CD14-positive monocyte (primary cell): ENCODE data around the gene OR8A1. TPM values are rescaled to one million over a fixed set of nuclear protein-coding genes. Genes with fewer than 3 reads are reported as not detected.

ENCODE experiments used
- DNase-seq, 3 donors: peaks; one replicate each; pipeline ENCODE4 v3.0.0-alpha.2; 2011 to 2022
- H2AFZ ChIP-seq: 2 replicates; pipeline ENCODE4 v1.6.0; 2012; ENCODE audit warnings: mild to moderate bottlenecking, low read depth, low read length, inconsistent platforms; ENCODE audit not compliant: insufficient read depth, poor library complexity, severe bottlenecking
- H3K27ac ChIP-seq, 2 donors: 1 replicate in 1 of 2; 2 replicates in 1 of 2; pipeline ENCODE4 v1.5.1; 2012 to 2013; ENCODE audit warnings: low read length in 2 of 2, control low read depth in 1 of 2, inconsistent platforms in 1 of 2, low read depth in 1 of 2, mild to moderate bottlenecking in 1 of 2
- H3K27me3 ChIP-seq, 2 donors: one replicate each; pipeline versions ENCODE4 v1.6.0 to v1.6.1; 2011 to 2013; ENCODE audit warnings: low read length in 2 of 2; ENCODE audit not compliant: control insufficient read depth in 2 of 2, insufficient read depth in 2 of 2
- H3K36me3 ChIP-seq, 2 donors: replicated peaks in 1 of 2; 1 replicate in 1 of 2; 2 replicates in 1 of 2; pipeline versions ENCODE4 v1.5.1 to v1.6.1; 2012 to 2013; ENCODE audit warnings: low read length in 2 of 2, control low read depth in 1 of 2, inconsistent platforms in 1 of 2, mild to moderate bottlenecking in 1 of 2; ENCODE audit not compliant: insufficient read depth in 2 of 2, control insufficient read depth in 1 of 2
- H3K4me1 ChIP-seq, 2 donors: 1 replicate in 1 of 2; 2 replicates in 1 of 2; pipeline versions ENCODE4 v1.5.1 to v1.6.1; 2012 to 2013; ENCODE audit warnings: low read length in 2 of 2, control low read depth in 1 of 2, inconsistent platforms in 1 of 2, mild to moderate bottlenecking in 1 of 2, moderate library complexity in 1 of 2; ENCODE audit not compliant: insufficient read depth in 2 of 2, control insufficient read depth in 1 of 2
- H3K4me2 ChIP-seq: replicated peaks from 2 replicates; pipeline ENCODE3; 2012; ENCODE audit warnings: low read length, moderate library complexity, mild to moderate bottlenecking; ENCODE audit not compliant: poor library complexity, severe bottlenecking; ENCODE audit errors: extremely low read depth
- H3K4me3 ChIP-seq, 3 experiments: fragments of 200-600 bp in 1 of 3; sonication (generic) in 1 of 3; replicated peaks in 1 of 3; 1 replicate in 2 of 3; 2 replicates in 1 of 3; pipeline ENCODE4 v1.5.1; 2011 to 2013; ENCODE audit warnings: low read length in 3 of 3, mild to moderate bottlenecking in 3 of 3, control low read depth in 2 of 3, low read depth in 2 of 3, inconsistent platforms in 1 of 3, moderate library complexity in 1 of 3
- H3K79me2 ChIP-seq: 2 replicates; pipeline ENCODE4 v1.6.0; 2012; ENCODE audit warnings: mild to moderate bottlenecking, control low read depth, inconsistent platforms, low read length, moderate library complexity; ENCODE audit not compliant: insufficient read depth
- H3K9ac ChIP-seq: 2 replicates; pipeline ENCODE4 v1.6.0; 2017; ENCODE audit warnings: low read length, mild to moderate bottlenecking; ENCODE audit not compliant: insufficient read depth, poor library complexity, severe bottlenecking
- H3K9me3 ChIP-seq, 2 donors: replicated peaks in 1 of 2; 1 replicate in 1 of 2; 2 replicates in 1 of 2; pipeline versions ENCODE4 v1.5.1 to v1.6.1; 2012 to 2013; ENCODE audit warnings: low read length in 2 of 2, control low read depth in 1 of 2; ENCODE audit not compliant: control insufficient read depth in 1 of 2, insufficient read depth in 1 of 2
- H4K20me1 ChIP-seq: 2 replicates; pipeline ENCODE4 v1.6.0; 2012; ENCODE audit warnings: mild to moderate bottlenecking, low read length, control low read depth, moderate library complexity; ENCODE audit not compliant: insufficient read depth
- H3K27ac Mint-ChIP-seq, 7 donors: one replicate each; pipeline ENCODE4 v1.8.0; 2020; ENCODE audit warnings: mild to moderate bottlenecking in 7 of 7, mixed read lengths in 7 of 7, moderate library complexity in 6 of 7, inconsistent platforms in 2 of 7
- H3K27me3 Mint-ChIP-seq, 3 donors: one replicate each; pipeline ENCODE4 v1.8.0; 2021 to 2022; ENCODE audit warnings: low read depth in 3 of 3, mild to moderate bottlenecking in 3 of 3, mixed read lengths in 3 of 3, moderate library complexity in 3 of 3, inconsistent platforms in 1 of 3
- H3K36me3 Mint-ChIP-seq, 2 donors: one replicate each; pipeline ENCODE4 v1.8.0; 2020; ENCODE audit warnings: mixed read lengths in 2 of 2, inconsistent platforms in 1 of 2, mild to moderate bottlenecking in 1 of 2
- H3K4me1 Mint-ChIP-seq: one replicate; pipeline ENCODE4 v1.8.0; 2020; ENCODE audit warnings: mild to moderate bottlenecking, mixed read lengths
- H3K4me3 Mint-ChIP-seq, 2 donors: one replicate each; pipeline ENCODE4 v1.8.0; 2020; ENCODE audit warnings: mild to moderate bottlenecking in 2 of 2, mixed read lengths in 2 of 2, moderate library complexity in 1 of 2
- H3K9me3 Mint-ChIP-seq, 7 donors: one replicate each; pipeline ENCODE4 v1.8.0; 2020 to 2022; ENCODE audit warnings: mixed read lengths in 7 of 7, mild to moderate bottlenecking in 6 of 7, moderate library complexity in 6 of 7, inconsistent platforms in 2 of 7
- CTCF ChIP-seq: fragments of 200-600 bp; IDR thresholded peaks from one replicate; pipeline ENCODE4 v1.8.0; 2022; ENCODE audit warnings: antibody characterized with exemption, mild to moderate bottlenecking
- WGBS: methylation state at CpG from one replicate; pipeline ENCODE4 v1.1.5; 2013; ENCODE audit warnings: missing lambda C conversion rate; ENCODE audit not compliant: insufficient coverage; 5-methylcytosine and 5-hydroxymethylcytosine counted together
- intact Hi-C, 2 donors: fragments of 100-400 bp; cut with micrococcal nuclease; formaldehyde crosslinking; loops; one replicate each; pipeline versions ENCODE4 v1.15.0 to v1.15.1; 2023
- polyA plus RNA-seq, 3 donors: library from polyadenylated mRNA; depleted of rRNA in 1 of 3; unstranded in 2 of 3; stranded (reverse) in 1 of 3; fragments of 300-500 nt in 2 of 3; fragments of >200 nt in 1 of 3; fragmentation: Illumina TruSeq in 2 of 3; gene quantifications; 1 replicate in 2 of 3; 2 replicates in 1 of 3; pipeline ENCODE4 v1.2.3, GENCODE V29; 2012 to 2021

OR8A1 gene
- polyA plus RNA-seq, 3 donors = not detected

- H3K27me3 Mint-ChIP-seq = peaks cover 2 to 4% (median 4%) of the 10 kb centered on the region in 3 donors
- H4K20me1 ChIP-seq = no peaks in the 10 kb centered on the region
- no peak overlapping the region for H2AFZ ChIP-seq
- no peaks in the 10 kb centered on the region for H3K4me1 Mint-ChIP-seq
- no peak overlapping the region for H3K9ac ChIP-seq
- H3K9me3 ChIP-seq = no peaks in the 10 kb centered on the region
- intact Hi-C loops = no loop called here
- H3K79me2 ChIP-seq = no peaks in the 10 kb centered on the region
- H3K27ac Mint-ChIP-seq = peak overlapping the region in 1 of 7 donors; percentile 52
- H3K9me3 Mint-ChIP-seq = peaks cover 0 to 3% (median 0%) of the 10 kb centered on the region in 7 donors
- no peak overlapping the region for H3K4me2 ChIP-seq
- no peak overlapping the region for H3K27ac ChIP-seq
- no peaks in the 10 kb centered on the region for H3K4me1 ChIP-seq
- DNase-seq = no peak
- no peaks in the 10 kb centered on the region for H3K36me3 ChIP-seq
- no peak overlapping the region for H3K4me3 ChIP-seq
- 85% methylated on average over 2 of the region's 6 CpGs for WGBS
- no peak for TF ChIP-seq CTCF
- no peak overlapping the region for H3K4me3 Mint-ChIP-seq
- H3K36me3 Mint-ChIP-seq = no peaks in the 10 kb centered on the region
- no peaks in the 10 kb centered on the region for H3K27me3 ChIP-seq
These were observed 8.1 kb downstream of the OR8A1 start for GRCh38 chr11:124577716-124578427.

GRCh38 chr11:124578761-124579160 lies 9.0 kb downstream of the OR8A1 start:
- no peak overlapping the region for H3K4me3 ChIP-seq
- no CpG with 5 or more reads among the region's 4 CpGs for WGBS
- H3K36me3 ChIP-seq = no peaks in the 10 kb centered on the region
- no peak overlapping the region for H2AFZ ChIP-seq
- H3K36me3 Mint-ChIP-seq = no peaks in the 10 kb centered on the region
- peaks cover 2 to 4% (median 4%) of the 10 kb centered on the region in 3 donors for H3K27me3 Mint-ChIP-seq
- no peak overlapping the region for H3K27ac Mint-ChIP-seq
- no peak overlapping the region for H3K4me3 Mint-ChIP-seq
- H3K4me1 Mint-ChIP-seq = no peaks in the 10 kb centered on the region
- TF ChIP-seq CTCF = no peak
- H3K4me1 ChIP-seq = no peaks in the 10 kb centered on the region
- no peak for DNase-seq
- H4K20me1 ChIP-seq = no peaks in the 10 kb centered on the region
- no peaks in the 10 kb centered on the region for H3K79me2 ChIP-seq
- H3K4me2 ChIP-seq = no peak overlapping the region
- H3K9me3 ChIP-seq = no peaks in the 10 kb centered on the region
- H3K9ac ChIP-seq = no peak overlapping the region
- peaks cover 0 to 3% (median 0%) of the 10 kb centered on the region in 7 donors for H3K9me3 Mint-ChIP-seq
- H3K27ac ChIP-seq = no peak overlapping the region
- no peaks in the 10 kb centered on the region for H3K27me3 ChIP-seq
- intact Hi-C loops = no loop called here
